HEK293T (cell line): ENCODE data around the gene USP5.

Experiments
- BHLHE40 ChIP-seq: fragments of 450-650 bp; IDR thresholded peaks from 2 replicates; pipeline ENCODE4 v1.6.1; 2016; ENCODE audit warnings: mild to moderate bottlenecking, moderate library complexity, borderline replicate concordance
- ELF4 ChIP-seq: fragments of 450-650 bp; IDR thresholded peaks from 2 replicates; pipeline ENCODE4 v1.6.1; 2017; ENCODE audit warnings: antibody characterized with exemption
- FOXM1 ChIP-seq: fragments of 450-650 bp; IDR thresholded peaks from 2 replicates; pipeline ENCODE4 v1.6.1; 2017; ENCODE audit warnings: mild to moderate bottlenecking, borderline replicate concordance
- L3MBTL2 ChIP-seq: fragments of 450-650 bp; conservative IDR thresholded peaks from 2 replicates; pipeline ENCODE4 v1.6.1; 2016; ENCODE audit warnings: mild to moderate bottlenecking
- LEF1 ChIP-seq: fragments of 450-650 bp; IDR thresholded peaks from 2 replicates; pipeline ENCODE4 v1.6.1; 2017; ENCODE audit warnings: mild to moderate bottlenecking, borderline replicate concordance
- SP1 ChIP-seq: fragments of 450-650 bp; IDR thresholded peaks from 2 replicates; pipeline ENCODE4 v1.6.1; 2017
- SUZ12 ChIP-seq: fragments of 450-650 bp; IDR thresholded peaks from 2 replicates; pipeline ENCODE4 v1.6.1; 2016; ENCODE audit warnings: mild to moderate bottlenecking
- ZNF384 ChIP-seq: fragments of 450-650 bp; IDR thresholded peaks from 2 replicates; pipeline ENCODE4 v1.6.1; 2016

DNA sequence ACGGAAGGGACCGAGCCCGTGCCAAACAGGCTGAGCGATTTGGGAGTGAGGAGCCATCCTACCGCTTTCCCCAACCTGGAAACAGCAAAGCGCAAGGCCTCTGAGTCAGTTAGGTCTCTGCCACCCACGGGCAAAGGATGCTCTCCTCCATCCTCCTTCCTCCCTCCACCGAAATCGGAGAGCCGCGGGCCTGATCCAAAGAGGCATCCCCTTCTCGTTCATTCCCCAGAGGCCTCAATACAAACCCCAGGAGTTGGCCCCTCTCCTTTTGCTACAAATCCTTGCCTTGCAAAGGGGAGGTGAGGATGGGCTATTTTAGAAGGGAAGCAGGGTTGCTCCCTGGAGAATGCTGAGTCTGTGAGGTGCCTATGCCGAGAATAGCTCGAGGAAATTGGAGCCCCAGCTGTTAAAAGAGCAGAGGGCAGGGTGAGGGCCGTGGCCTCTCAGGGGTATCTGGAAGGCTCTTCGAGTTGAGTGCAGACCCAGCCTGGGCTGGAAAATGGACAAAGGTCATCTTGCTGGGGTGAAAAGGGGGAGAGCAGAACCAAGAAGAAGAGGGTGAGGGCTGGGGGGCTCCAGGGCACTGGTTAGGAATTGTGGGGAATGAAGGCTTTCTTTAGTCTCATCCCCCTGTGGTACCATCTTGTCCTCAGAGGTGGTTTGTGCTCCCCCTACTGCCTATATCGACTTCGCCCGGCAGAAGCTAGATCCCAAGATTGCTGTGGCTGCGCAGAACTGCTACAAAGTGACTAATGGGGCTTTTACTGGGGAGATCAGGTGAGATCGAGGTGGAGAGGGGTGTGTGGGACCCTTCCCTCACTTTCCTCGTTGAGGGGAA is 16.5 kb downstream of the USP5 start:
- TF ChIP-seq ZNF384: no peak
- TF ChIP-seq SUZ12: no peak
- TF ChIP-seq FOXM1: no peak
- no peak for TF ChIP-seq SP1
- TF ChIP-seq LEF1: no peak
- TF ChIP-seq BHLHE40: no peak
- no peak for TF ChIP-seq ELF4
- TF ChIP-seq L3MBTL2: no peak
